Mesothelial cell of epicardium (in vitro differentiated cells): ENCODE results near the gene BBS1. TPM values are rescaled to one million over a fixed set of nuclear protein-coding genes. Genes with fewer than 3 reads are reported as not detected.

Source experiments
- DNase-seq, 2 experiments: peaks; one replicate each; pipeline ENCODE4 v3.0.0; 2021; ENCODE audit warnings: low spot score in 2 of 2; ENCODE audit not compliant: unreplicated experiment in 2 of 2
- H3K27ac Mint-ChIP-seq: 2 replicates; pipeline ENCODE4 v1.8.0; 2021; ENCODE audit warnings: mixed read lengths
- H3K27me3 Mint-ChIP-seq: 2 replicates; pipeline ENCODE4 v1.8.0; 2021; ENCODE audit warnings: low read depth, mixed read lengths
- H3K36me3 Mint-ChIP-seq: 2 replicates; pipeline ENCODE4 v1.8.0; 2021; ENCODE audit warnings: mixed read lengths
- H3K4me1 Mint-ChIP-seq: 2 replicates; pipeline ENCODE4 v1.8.0; 2021; ENCODE audit warnings: mixed read lengths
- H3K4me3 Mint-ChIP-seq: 2 replicates; pipeline ENCODE4 v1.8.0; 2021; ENCODE audit warnings: mild to moderate bottlenecking, moderate library complexity, mixed read lengths
- H3K9me3 Mint-ChIP-seq: 2 replicates; pipeline ENCODE4 v1.8.0; 2021; ENCODE audit warnings: mixed read lengths
- total RNA-seq: library from RNA; stranded (reverse); gene quantifications from 3 replicates; pipeline ENCODE4 v1.2.1, GENCODE V29; 2021
- TF ChIP-seq, protein P1 (sequence below): fragments of 200-600 bp; sonication (generic); IDR thresholded peaks from one replicate; pipeline ENCODE4 v1.5.0; 2021; ENCODE audit warnings: antibody characterized with exemption; ENCODE audit not compliant: unreplicated experiment

The BBS1 gene
- total RNA-seq, 1 donor from 2014 or later = 61.5 TPM

- peaks cover 10% of the 10 kb centered on the region for H3K36me3 Mint-ChIP-seq
- DNase-seq = no peak
- no peaks in the 10 kb centered on the region for H3K9me3 Mint-ChIP-seq
- H3K4me1 Mint-ChIP-seq = no peaks in the 10 kb centered on the region
- no peak overlapping the region for H3K27ac Mint-ChIP-seq
- H3K27me3 Mint-ChIP-seq = no peaks in the 10 kb centered on the region
- no peak overlapping the region for H3K4me3 Mint-ChIP-seq
- TF ChIP-seq, protein P1, sequence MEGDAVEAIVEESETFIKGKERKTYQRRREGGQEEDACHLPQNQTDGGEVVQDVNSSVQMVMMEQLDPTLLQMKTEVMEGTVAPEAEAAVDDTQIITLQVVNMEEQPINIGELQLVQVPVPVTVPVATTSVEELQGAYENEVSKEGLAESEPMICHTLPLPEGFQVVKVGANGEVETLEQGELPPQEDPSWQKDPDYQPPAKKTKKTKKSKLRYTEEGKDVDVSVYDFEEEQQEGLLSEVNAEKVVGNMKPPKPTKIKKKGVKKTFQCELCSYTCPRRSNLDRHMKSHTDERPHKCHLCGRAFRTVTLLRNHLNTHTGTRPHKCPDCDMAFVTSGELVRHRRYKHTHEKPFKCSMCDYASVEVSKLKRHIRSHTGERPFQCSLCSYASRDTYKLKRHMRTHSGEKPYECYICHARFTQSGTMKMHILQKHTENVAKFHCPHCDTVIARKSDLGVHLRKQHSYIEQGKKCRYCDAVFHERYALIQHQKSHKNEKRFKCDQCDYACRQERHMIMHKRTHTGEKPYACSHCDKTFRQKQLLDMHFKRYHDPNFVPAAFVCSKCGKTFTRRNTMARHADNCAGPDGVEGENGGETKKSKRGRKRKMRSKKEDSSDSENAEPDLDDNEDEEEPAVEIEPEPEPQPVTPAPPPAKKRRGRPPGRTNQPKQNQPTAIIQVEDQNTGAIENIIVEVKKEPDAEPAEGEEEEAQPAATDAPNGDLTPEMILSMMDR = no peak
These were observed 15.0 kb upstream of the BBS1 start for GRCh38 chr11:66495401-66495854.

GRCh38 chr11:66497206-66497605 is 13.2 kb upstream of the BBS1 start:
- Mint-ChIP-seq H3K4me3 (no peak overlapping the region), H3K27me3 (no peaks in the 10 kb centered on the region), H3K9me3 (no peaks in the 10 kb centered on the region), H3K27ac (no peak overlapping the region), H3K4me1 (no peaks in the 10 kb centered on the region), H3K36me3 (peaks cover 15% of the 10 kb centered on the region)
- TF ChIP-seq, protein P1 = no peak
- no peak for DNase-seq

GRCh38 chr11:66498506-66498905 is 11.9 kb upstream of the BBS1 start:
- no peaks in the 10 kb centered on the region for H3K4me1 Mint-ChIP-seq
- H3K9me3 Mint-ChIP-seq = no peaks in the 10 kb centered on the region
- H3K4me3 Mint-ChIP-seq = no peak overlapping the region
- peaks cover 15% of the 10 kb centered on the region for H3K36me3 Mint-ChIP-seq
- no peaks in the 10 kb centered on the region for H3K27me3 Mint-ChIP-seq
- no peak overlapping the region for H3K27ac Mint-ChIP-seq
- DNase-seq = no peak
- TF ChIP-seq, protein P1 = no peak

- Mint-ChIP-seq H3K4me1 (no peaks in the 10 kb centered on the region), H3K4me3 (no peak overlapping the region), H3K9me3 (no peaks in the 10 kb centered on the region), H3K27ac (no peak overlapping the region), H3K36me3 (peaks cover 14% of the 10 kb centered on the region), H3K27me3 (no peaks in the 10 kb centered on the region)
- DNase-seq = no peak
- TF ChIP-seq, protein P1 = no peak
These were observed 5.1 kb upstream of the BBS1 start for GRCh38 chr11:66505276-66505816.

DNA sequence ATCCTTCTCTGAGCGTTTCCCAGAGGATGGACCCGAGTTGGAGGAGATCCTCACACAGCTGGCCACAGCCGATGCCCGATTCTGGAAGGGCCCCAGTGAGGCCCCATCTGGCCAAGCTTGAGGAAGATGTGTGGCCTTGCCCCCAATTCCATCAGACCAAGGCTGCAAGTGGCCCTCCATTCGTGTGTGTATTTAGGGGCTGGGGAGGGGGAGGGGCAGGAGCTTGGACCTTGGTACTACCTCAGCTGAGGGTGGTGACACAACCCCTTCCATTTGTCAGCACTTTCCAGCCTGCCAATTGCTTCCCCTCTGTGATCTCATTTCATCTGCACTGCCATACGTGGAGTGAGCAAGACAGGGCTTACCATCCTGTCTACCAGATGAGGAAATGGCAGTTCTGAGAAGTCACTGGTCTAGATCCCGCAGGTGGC is 1.3 kb upstream of the BBS1 start:
- Mint-ChIP-seq H3K27ac (no peak overlapping the region), H3K4me1 (peaks cover 6% of the 10 kb centered on the region), H3K36me3 (peaks cover 11% of the 10 kb centered on the region), H3K9me3 (no peaks in the 10 kb centered on the region), H3K4me3 (peak overlapping the region; percentile 7), H3K27me3 (no peaks in the 10 kb centered on the region)
- TF ChIP-seq, protein P1 = no peak
- no peak for DNase-seq

GRCh38 chr11:66510990-66511339 is 530 bp downstream of the BBS1 start:
- peaks cover 11% of the 10 kb centered on the region for H3K36me3 Mint-ChIP-seq
- peak overlapping the region; percentile 93 for H3K4me3 Mint-ChIP-seq
- TF ChIP-seq, protein P1 = no peak
- H3K27ac Mint-ChIP-seq = peak overlapping the region; percentile 82
- no peaks in the 10 kb centered on the region for H3K9me3 Mint-ChIP-seq
- H3K4me1 Mint-ChIP-seq = peaks cover 6% of the 10 kb centered on the region
- no peak for DNase-seq
- H3K27me3 Mint-ChIP-seq = no peaks in the 10 kb centered on the region
